H1 (cell line): Measurements from ENCODE around the gene NELFCD. TPM values are rescaled to one million over a fixed set of nuclear protein-coding genes. Genes with fewer than 3 reads are reported as not detected.
"Not testable (repeated sequence)": the region's sequence is repeated elsewhere in the genome, so short reads cannot be mapped to it uniquely, and the experiment has no call there.

ENCODE experiments used
- CTCF ChIA-PET: fragments of 300-600 bp; sonication (Branson Sonifier 250); formaldehyde crosslinking; loops from one replicate; lab custom pipeline; 2021; ENCODE audit not compliant: partially characterized antibody; lab: Charles Lee
- POLR2A ChIA-PET: fragments of 300-600 bp; sonication (Branson Sonifier 250); formaldehyde crosslinking; loops from one replicate; lab custom pipeline; 2021; ENCODE audit warnings: inconsistent platforms; ENCODE audit not compliant: partially characterized antibody; lab: Charles Lee
- DNase-seq, 2 experiments: peaks; one replicate each; pipeline versions ENCODE4 v3.0.0 to v3.0.0-alpha.2; 2010 to 2022; ENCODE audit warnings: low spot score in 2 of 2, low read depth in 1 of 2, mixed read lengths in 1 of 2
- FAIRE-seq: peaks from 2 replicates; lab custom pipeline; 2011; peaks lifted over from hg19 to GRCh38; lab: Jason Lieb, UNC
- H2AFZ ChIP-seq: 2 replicates; pipeline ENCODE4 v1.8.1; 2012; ENCODE audit warnings: low read length, inconsistent platforms
- H2AK5ac ChIP-seq: 2 replicates; pipeline ENCODE4 v1.6.1; 2013; ENCODE audit warnings: low read depth, low read length
- H2BK120ac ChIP-seq: replicated peaks from 2 replicates; pipeline ENCODE3; 2013; ENCODE audit warnings: low read depth, low read length, inconsistent platforms
- H2BK12ac ChIP-seq: 2 replicates; pipeline ENCODE4 v1.6.1; 2013; ENCODE audit warnings: low read depth, low read length
- H2BK15ac ChIP-seq: 2 replicates; pipeline ENCODE4 v1.6.1; 2013; ENCODE audit warnings: low read length
- H2BK20ac ChIP-seq: 2 replicates; pipeline ENCODE4 v1.6.1; 2013; ENCODE audit warnings: low read length
- H2BK5ac ChIP-seq: 2 replicates; pipeline ENCODE4 v1.6.1; 2013; ENCODE audit warnings: low read depth, low read length
- H3K14ac ChIP-seq: 2 replicates; pipeline ENCODE4 v1.6.1; 2013; ENCODE audit warnings: inconsistent platforms; ENCODE audit not compliant: insufficient read length
- H3K18ac ChIP-seq: 2 replicates; pipeline ENCODE4 v1.6.1; 2013; ENCODE audit warnings: low read length; ENCODE audit errors: extremely low read depth
- H3K23ac ChIP-seq: 2 replicates; pipeline ENCODE4 v1.6.1; 2013; ENCODE audit warnings: inconsistent platforms; ENCODE audit not compliant: insufficient read length
- H3K23me2 ChIP-seq: 2 replicates; pipeline ENCODE4 v1.6.1; 2013; ENCODE audit warnings: low read depth, low read length
- H3K27ac ChIP-seq: 2 replicates; pipeline ENCODE4 v1.6.1; 2011; ENCODE audit warnings: low read depth, low read length, inconsistent platforms
- H3K27me3 ChIP-seq, 4 experiments: replicated peaks in 1 of 4; 1 replicate in 1 of 4; 2 replicates in 3 of 4; pipeline versions ENCODE4 v1.6.1 to v1.8.1; 2011 to 2013; ENCODE audit warnings: low read length in 3 of 4, mild to moderate bottlenecking in 3 of 4, inconsistent platforms in 2 of 4, mixed read lengths in 2 of 4, moderate library complexity in 1 of 4; ENCODE audit not compliant: control insufficient read depth in 3 of 4, insufficient read depth in 3 of 4; ENCODE audit errors: extremely low read depth in 1 of 4
- H3K36me3 ChIP-seq, 4 experiments: 2 replicates each; pipeline versions ENCODE4 v1.6.1 to v1.8.1; 2011 to 2013; ENCODE audit warnings: mild to moderate bottlenecking in 4 of 4, low read length in 3 of 4, moderate library complexity in 2 of 4, control low read depth in 1 of 4, inconsistent platforms in 1 of 4; ENCODE audit not compliant: insufficient read depth in 4 of 4, control insufficient read depth in 2 of 4
- H3K4ac ChIP-seq: replicated peaks from 2 replicates; pipeline ENCODE3; 2013; ENCODE audit warnings: low read length, low read depth, mixed read lengths, inconsistent platforms; ENCODE audit not compliant: insufficient read length
- H3K4me1 ChIP-seq, 4 experiments: replicated peaks in 1 of 4; 1 replicate in 1 of 4; 2 replicates in 3 of 4; pipeline versions ENCODE4 v1.6.1 to v1.8.1; 2011 to 2013; ENCODE audit warnings: low read length in 3 of 4, inconsistent platforms in 2 of 4, mixed read lengths in 1 of 4; ENCODE audit not compliant: insufficient read depth in 4 of 4, control insufficient read depth in 3 of 4
- H3K4me2 ChIP-seq, 2 experiments: 2 replicates each; pipeline versions ENCODE4 v1.6.1 to v1.8.1; 2011 to 2013; ENCODE audit warnings: low read depth in 2 of 2, low read length in 2 of 2, control low read depth in 1 of 2, inconsistent platforms in 1 of 2, mild to moderate bottlenecking in 1 of 2; ENCODE audit not compliant: insufficient read depth in 1 of 2
- H3K4me3 ChIP-seq, 4 experiments: fragments of 200-600, 300-600 bp in 1 of 4; sonication (generic), shearing (Covaris generic), sonication (Bioruptor Twin) in 1 of 4; 2 replicates each; pipeline versions ENCODE4 v1.5.1 to v1.8.1; 2011 to 2016; ENCODE audit warnings: low read length in 4 of 4, low read depth in 3 of 4, control low read depth in 2 of 4, inconsistent platforms in 2 of 4, mild to moderate bottlenecking in 2 of 4, mixed read lengths in 1 of 4, moderate library complexity in 1 of 4; ENCODE audit not compliant: insufficient read depth in 2 of 4; ENCODE audit errors: extremely low read depth in 1 of 4
- H3K56ac ChIP-seq: replicated peaks from 2 replicates; pipeline ENCODE3; 2013; ENCODE audit warnings: low read depth, mild to moderate bottlenecking, mixed read lengths, low read length, inconsistent platforms; ENCODE audit not compliant: insufficient read length
- H3K79me1 ChIP-seq: 2 replicates; pipeline ENCODE4 v1.6.1; 2013; ENCODE audit warnings: low read depth, low read length, control low read depth
- H3K79me2 ChIP-seq, 2 experiments: 2 replicates each; pipeline versions ENCODE4 v1.6.1 to v1.8.1; 2012 to 2013; ENCODE audit warnings: low read length in 2 of 2, mild to moderate bottlenecking in 2 of 2, inconsistent platforms in 1 of 2; ENCODE audit not compliant: insufficient read depth in 2 of 2, control insufficient read depth in 1 of 2
- H3K9ac ChIP-seq, 4 experiments: replicated peaks in 1 of 4; 1 replicate in 1 of 4; 2 replicates in 3 of 4; pipeline versions ENCODE4 v1.6.1 to v1.8.1; 2011 to 2013; ENCODE audit warnings: low read depth in 3 of 4, low read length in 3 of 4, control low read depth in 2 of 4, mild to moderate bottlenecking in 2 of 4, moderate library complexity in 2 of 4, inconsistent platforms in 1 of 4; ENCODE audit errors: extremely low read depth in 1 of 4
- H3K9me3 ChIP-seq, 2 experiments: 2 replicates each; pipeline versions ENCODE4 v1.6.1 to v1.8.1; 2012 to 2013; ENCODE audit warnings: mild to moderate bottlenecking in 2 of 2, moderate library complexity in 2 of 2, control low read depth in 1 of 2, inconsistent platforms in 1 of 2, low read depth in 1 of 2, low read length in 1 of 2, mixed read lengths in 1 of 2; ENCODE audit not compliant: insufficient read depth in 2 of 2
- H4K20me1 ChIP-seq, 2 experiments: replicated peaks in 1 of 2; 2 replicates each; pipeline versions ENCODE3 to v1.8.1; 2011 to 2013; ENCODE audit warnings: inconsistent platforms in 2 of 2, low read length in 2 of 2, mild to moderate bottlenecking in 1 of 2; ENCODE audit not compliant: insufficient read depth in 2 of 2, control insufficient read depth in 1 of 2
- H4K5ac ChIP-seq: 2 replicates; pipeline ENCODE4 v1.6.1; 2013; ENCODE audit warnings: low read length, low read depth, mixed read lengths, inconsistent platforms; ENCODE audit not compliant: insufficient read length
- H4K8ac ChIP-seq: 2 replicates; pipeline ENCODE4 v1.8.0; 2013; ENCODE audit warnings: mild to moderate bottlenecking, moderate library complexity, low read length, inconsistent platforms; ENCODE audit not compliant: insufficient read depth; ENCODE audit errors: extremely low read depth
- H4K91ac ChIP-seq: replicated peaks from 2 replicates; pipeline ENCODE3; 2013; ENCODE audit warnings: low read length, mixed read lengths, inconsistent platforms; ENCODE audit not compliant: insufficient read length
- WGBS, 2 experiments: shearing (Covaris generic) in 1 of 2; methylation state at CpG; one replicate each; pipeline versions ENCODE4 v1.1.6 to v1.1.7; 2013 to 2015; ENCODE audit warnings: low lambda C conversion rate in 2 of 2, mixed read lengths in 2 of 2, inconsistent platforms in 1 of 2, low coverage in 1 of 2, missing lambda C conversion rate in 1 of 2; ENCODE audit not compliant: insufficient replicate concordance in 2 of 2, insufficient coverage in 1 of 2, insufficient read length in 1 of 2; ENCODE audit errors: extremely low coverage in 1 of 2, missing lambda C conversion rate in 1 of 2; 5-methylcytosine and 5-hydroxymethylcytosine counted together
- polyA plus RNA-seq, 7 experiments: library from polyadenylated mRNA; depleted of rRNA in 3 of 7; stranded (reverse) in 5 of 7; unstranded in 2 of 7; fragments of >200 nt in 5 of 7; fragments of 200-250 nt in 2 of 7; gene quantifications; 1 replicate in 5 of 7; 2 replicates in 1 of 7; 4 replicates in 1 of 7; pipeline versions ENCODE4 v1.2.1 to v1.2.3, GENCODE V29; 2011 to 2013; ENCODE audit warnings: missing spikeins in 2 of 7, mixed read lengths in 2 of 7
- total RNA-seq: library from RNA; stranded (reverse); fragmentation: NEBNext Ultra II Directional; extraction: Animal tissue kit (Norgen Biotek cat#: 25700); gene quantifications from 2 replicates; pipeline ENCODE4 v1.2.1, GENCODE V29; 2021

The NELFCD gene
- total and polyA plus RNA-seq, 2 of the 8 experiments (the other 6 are each of a cell fraction or from before 2014, with no cell fraction given): 35.5 to 59.6 TPM

DNA sequence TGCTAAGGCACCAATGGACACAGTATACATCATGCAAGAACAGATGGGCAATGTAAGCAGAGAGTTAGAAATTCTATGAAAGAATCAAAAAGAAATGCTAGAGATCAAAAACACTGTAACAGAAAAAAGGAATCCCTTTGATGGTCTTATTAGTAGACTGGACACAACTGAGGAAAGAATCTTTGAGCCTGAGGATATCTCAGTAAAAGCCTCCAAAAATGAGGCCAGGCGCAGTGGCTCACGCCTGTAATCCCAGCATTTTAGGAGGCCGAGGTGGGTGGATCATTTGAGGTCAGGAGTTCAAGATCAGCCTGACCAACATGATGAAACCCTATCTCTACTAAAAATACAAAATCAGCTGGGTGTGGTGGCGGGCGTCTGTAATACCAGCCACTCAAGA is 17.1 kb upstream of the NELFCD start:
- H2BK120ac ChIP-seq, H3K23ac ChIP-seq, H4K20me1 ChIP-seq, H2BK5ac ChIP-seq, H3K27ac ChIP-seq, DNase-seq, H2AFZ ChIP-seq, H4K8ac ChIP-seq, H3K4me1 ChIP-seq, H3K27me3 ChIP-seq, H3K4ac ChIP-seq, H2BK12ac ChIP-seq, FAIRE-seq, H3K9me3 ChIP-seq, H3K18ac ChIP-seq, POLR2A ChIA-PET, H3K79me2 ChIP-seq, H2BK15ac ChIP-seq, H2BK20ac ChIP-seq, H3K23me2 ChIP-seq, H3K56ac ChIP-seq, H3K79me1 ChIP-seq, H3K36me3 ChIP-seq, H4K5ac ChIP-seq, H2AK5ac ChIP-seq, H3K4me2 ChIP-seq, H3K14ac ChIP-seq, H4K91ac ChIP-seq, H3K9ac ChIP-seq, H3K4me3 ChIP-seq: not testable (repeated sequence)
- 98% methylated on average over 5 of the region's 5 CpGs; no CpG with 5 or more reads in 1 of the 2 experiments for WGBS, 2 experiments
- CTCF ChIA-PET: interaction anchor here (1.3 kb wide), 1 partner anchor 65 kb away, joined by 3 read pairs; no protein-coding TSS in a partner anchor
